ENCODE measurements around the gene ESM1.
"Not testable (repeated sequence)": the region's sequence is repeated elsewhere in the genome, so short reads cannot be mapped to it uniquely, and the experiment has no call there.

ESM1 gene

GRCh38 chr5:55003432-55004065 is 18.2 kb upstream of the ESM1 start:
- Histone ChIP-seq H2BK5ac (ENCODE audit: low read depth, low read length, poor library complexity, severe bottlenecking) (no peak overlapping the region), H3K4me1 (ENCODE audit: control insufficient read depth, insufficient read depth, low read depth, low read length) (no peaks in the 10 kb centered on the region), H3K14ac (ENCODE audit: low read length in 2 of 2) (no peak overlapping the region), H4K91ac (ENCODE audit: low read length) (no peak overlapping the region), H2BK15ac (ENCODE audit: low read depth, poor library complexity, severe bottlenecking) (no peak overlapping the region), H3K4me2 (ENCODE audit: low read length, poor library complexity, severe bottlenecking) (no peak overlapping the region), H3K4ac (ENCODE audit: low read depth in 1 of 2, low read length in 2 of 2) (no peak overlapping the region), H3K27me3 (ENCODE audit: control insufficient read depth in 1 of 2, insufficient read depth in 1 of 2, low read length in 2 of 2) (peaks cover 0 to 4% of the 10 kb centered on the region in 2 experiments), H3K27ac (ENCODE audit: low read length, poor library complexity, severe bottlenecking) (no peak overlapping the region), H3K9ac (ENCODE audit: low read length) (no peak overlapping the region), H2BK12ac (ENCODE audit: low read length in 2 of 2) (no peak overlapping the region), H2AFZ (ENCODE audit: low read depth, low read length) (no peak overlapping the region), H3K18ac (ENCODE audit: low read depth in 1 of 2, low read length in 2 of 2) (no peak overlapping the region), H3K23ac (ENCODE audit: low read length in 2 of 2) (no peak overlapping the region), H3K4me3 (ENCODE audit: insufficient read depth in 1 of 2, low read depth in 1 of 2, low read length in 2 of 2) (no peak overlapping the region), H3K79me1 (replicated peaks; ENCODE audit: low read length, poor library complexity, severe bottlenecking) (no peaks in the 10 kb centered on the region), H3K9me3 (ENCODE audit: control insufficient read depth, low read length) (no peaks in the 10 kb centered on the region), H2AK5ac (ENCODE audit: low read length, severe bottlenecking) (no peak overlapping the region), H4K8ac (ENCODE audit: low read length) (no peak overlapping the region), H3K36me3 (ENCODE audit: control insufficient read depth in 1 of 2, insufficient read depth in 2 of 2, low read depth in 1 of 2, low read length in 2 of 2) (no peaks in the 10 kb centered on the region), H2BK120ac (ENCODE audit: low read depth, low read length) (no peak overlapping the region)
- no peak for DNase-seq
- WGBS = 90% methylated on average over 2 of the region's 4 CpGs

DNA sequence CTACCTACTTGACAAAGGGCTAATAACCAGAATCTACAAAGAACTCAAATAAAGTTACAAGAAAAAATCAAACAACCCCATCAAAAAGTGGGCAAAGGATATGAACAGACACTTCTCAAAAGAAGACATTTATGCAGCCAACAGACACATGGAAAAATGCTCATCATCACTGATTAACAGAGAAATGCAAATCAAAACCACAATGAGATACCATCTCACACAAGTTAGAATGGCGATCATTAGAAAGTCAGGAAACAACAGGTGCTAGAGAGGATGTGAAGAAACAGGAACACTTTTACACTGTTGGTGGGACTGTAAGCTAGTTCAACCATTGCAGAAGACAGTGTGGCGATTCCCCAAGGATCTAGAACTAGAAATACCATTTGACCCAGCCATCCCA is 16.8 kb upstream of the ESM1 start:
- not testable (repeated sequence) for H3K9me3 ChIP-seq (ENCODE audit: control insufficient read depth, low read length); H4K8ac ChIP-seq (ENCODE audit: low read length); H2BK120ac ChIP-seq (ENCODE audit: low read depth, low read length); H3K4ac ChIP-seq (ENCODE audit: low read depth in 1 of 2, low read length in 2 of 2); H3K4me3 ChIP-seq (ENCODE audit: insufficient read depth in 1 of 2, low read depth in 1 of 2, low read length in 2 of 2); H3K27ac ChIP-seq (ENCODE audit: low read length, poor library complexity, severe bottlenecking); H3K14ac ChIP-seq (ENCODE audit: low read length in 2 of 2); H3K4me2 ChIP-seq (ENCODE audit: low read length, poor library complexity, severe bottlenecking); H3K27me3 ChIP-seq (ENCODE audit: control insufficient read depth in 1 of 2, insufficient read depth in 1 of 2, low read length in 2 of 2); H3K36me3 ChIP-seq (ENCODE audit: control insufficient read depth in 1 of 2, insufficient read depth in 2 of 2, low read depth in 1 of 2, low read length in 2 of 2); H3K79me1 ChIP-seq (replicated peaks; ENCODE audit: low read length, poor library complexity, severe bottlenecking); H3K18ac ChIP-seq (ENCODE audit: low read depth in 1 of 2, low read length in 2 of 2); H2BK5ac ChIP-seq (ENCODE audit: low read depth, low read length, poor library complexity, severe bottlenecking); H2BK12ac ChIP-seq (ENCODE audit: low read length in 2 of 2); H3K9ac ChIP-seq (ENCODE audit: low read length); H2BK15ac ChIP-seq (ENCODE audit: low read depth, poor library complexity, severe bottlenecking); H2AFZ ChIP-seq (ENCODE audit: low read depth, low read length); H3K4me1 ChIP-seq (ENCODE audit: control insufficient read depth, insufficient read depth, low read depth, low read length); H4K91ac ChIP-seq (ENCODE audit: low read length); DNase-seq; H3K23ac ChIP-seq (ENCODE audit: low read length in 2 of 2); H2AK5ac ChIP-seq (ENCODE audit: low read length, severe bottlenecking)
- WGBS = 83% methylated on average over 2 of the region's 2 CpGs

- H2AFZ ChIP-seq (ENCODE audit: low read depth, low read length) = no peak overlapping the region
- H3K4me2 ChIP-seq (ENCODE audit: low read length, poor library complexity, severe bottlenecking) = no peak overlapping the region
- H4K8ac ChIP-seq (ENCODE audit: low read length) = no peak overlapping the region
- H3K4me3 ChIP-seq (ENCODE audit: insufficient read depth in 1 of 2, low read depth in 1 of 2, low read length in 2 of 2) = no peak overlapping the region
- H3K9me3 ChIP-seq (ENCODE audit: control insufficient read depth, low read length) = no peaks in the 10 kb centered on the region
- DNase-seq = no peak
- H3K18ac ChIP-seq (ENCODE audit: low read depth in 1 of 2, low read length in 2 of 2) = no peak overlapping the region
- H2BK5ac ChIP-seq (ENCODE audit: low read depth, low read length, poor library complexity, severe bottlenecking) = no peak overlapping the region
- no peaks in the 10 kb centered on the region for H3K4me1 ChIP-seq (ENCODE audit: control insufficient read depth, insufficient read depth, low read depth, low read length)
- no peak overlapping the region for H3K4ac ChIP-seq (ENCODE audit: low read depth in 1 of 2, low read length in 2 of 2)
- no peak overlapping the region for H2BK12ac ChIP-seq (ENCODE audit: low read length in 2 of 2)
- H2BK15ac ChIP-seq (ENCODE audit: low read depth, poor library complexity, severe bottlenecking) = no peak overlapping the region
- H4K91ac ChIP-seq (ENCODE audit: low read length) = no peak overlapping the region
- no peak overlapping the region for H2BK120ac ChIP-seq (ENCODE audit: low read depth, low read length)
- WGBS = 98% methylated on average over 2 of the region's 2 CpGs
- no peaks in the 10 kb centered on the region for H3K79me1 ChIP-seq (replicated peaks; ENCODE audit: low read length, poor library complexity, severe bottlenecking)
- H3K23ac ChIP-seq (ENCODE audit: low read length in 2 of 2) = no peak overlapping the region
- H3K36me3 ChIP-seq (ENCODE audit: control insufficient read depth in 1 of 2, insufficient read depth in 2 of 2, low read depth in 1 of 2, low read length in 2 of 2) = no peaks in the 10 kb centered on the region
- no peak overlapping the region for H3K9ac ChIP-seq (ENCODE audit: low read length)
- H3K27me3 ChIP-seq (ENCODE audit: control insufficient read depth in 1 of 2, insufficient read depth in 1 of 2, low read length in 2 of 2) = no peaks in the 10 kb centered on the region
- no peak overlapping the region for H2AK5ac ChIP-seq (ENCODE audit: low read length, severe bottlenecking)
- H3K27ac ChIP-seq (ENCODE audit: low read length, poor library complexity, severe bottlenecking) = no peak overlapping the region
- H3K14ac ChIP-seq (ENCODE audit: low read length in 2 of 2) = no peak overlapping the region
Observed at GRCh38 chr5:54997081-54997480, 11.7 kb upstream of the ESM1 start.

DNA sequence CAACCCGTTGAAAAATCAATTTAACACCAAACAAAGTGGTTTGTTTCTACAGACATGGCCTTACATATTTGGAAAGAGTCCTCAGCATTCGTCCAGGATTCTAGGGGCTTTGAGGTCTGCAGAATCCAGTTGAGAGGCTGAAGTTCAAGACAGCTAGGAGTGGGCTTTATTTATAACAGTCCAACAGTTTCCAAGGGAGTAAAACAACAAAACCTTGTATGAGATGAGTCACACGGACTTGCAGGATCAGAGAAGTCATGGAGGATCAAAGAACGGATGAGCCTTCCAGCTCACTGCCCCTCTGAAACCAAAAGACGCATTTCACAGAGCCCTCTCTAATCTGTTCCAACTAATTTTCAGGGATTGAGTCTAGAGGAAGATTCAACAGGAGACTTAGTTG is 11.1 kb upstream of the ESM1 start:
- no peak overlapping the region for H3K23ac ChIP-seq (ENCODE audit: low read length in 2 of 2)
- H2BK5ac ChIP-seq (ENCODE audit: low read depth, low read length, poor library complexity, severe bottlenecking) = no peak overlapping the region
- no peaks in the 10 kb centered on the region for H3K4me1 ChIP-seq (ENCODE audit: control insufficient read depth, insufficient read depth, low read depth, low read length)
- H2BK15ac ChIP-seq (ENCODE audit: low read depth, poor library complexity, severe bottlenecking) = no peak overlapping the region
- no peak overlapping the region for H2AK5ac ChIP-seq (ENCODE audit: low read length, severe bottlenecking)
- H4K8ac ChIP-seq (ENCODE audit: low read length) = no peak overlapping the region
- H2AFZ ChIP-seq (ENCODE audit: low read depth, low read length) = no peak overlapping the region
- H3K18ac ChIP-seq (ENCODE audit: low read depth in 1 of 2, low read length in 2 of 2) = no peak overlapping the region
- H3K27ac ChIP-seq (ENCODE audit: low read length, poor library complexity, severe bottlenecking) = no peak overlapping the region
- H3K9me3 ChIP-seq (ENCODE audit: control insufficient read depth, low read length) = no peaks in the 10 kb centered on the region
- H3K4me2 ChIP-seq (ENCODE audit: low read length, poor library complexity, severe bottlenecking) = no peak overlapping the region
- H3K27me3 ChIP-seq (ENCODE audit: control insufficient read depth in 1 of 2, insufficient read depth in 1 of 2, low read length in 2 of 2) = no peaks in the 10 kb centered on the region
- no peak overlapping the region for H2BK120ac ChIP-seq (ENCODE audit: low read depth, low read length)
- no peak overlapping the region for H3K4me3 ChIP-seq (ENCODE audit: insufficient read depth in 1 of 2, low read depth in 1 of 2, low read length in 2 of 2)
- H3K14ac ChIP-seq (ENCODE audit: low read length in 2 of 2) = no peak overlapping the region
- H4K91ac ChIP-seq (ENCODE audit: low read length) = no peak overlapping the region
- H3K9ac ChIP-seq (ENCODE audit: low read length) = peak overlapping the region; percentile 19
- H3K36me3 ChIP-seq (ENCODE audit: control insufficient read depth in 1 of 2, insufficient read depth in 2 of 2, low read depth in 1 of 2, low read length in 2 of 2) = no peaks in the 10 kb centered on the region
- no peak overlapping the region for H2BK12ac ChIP-seq (ENCODE audit: low read length in 2 of 2)
- no peak overlapping the region for H3K4ac ChIP-seq (ENCODE audit: low read depth in 1 of 2, low read length in 2 of 2)
- WGBS = 50% methylated on average over 4 of the region's 5 CpGs
- H3K79me1 ChIP-seq (replicated peaks; ENCODE audit: low read length, poor library complexity, severe bottlenecking) = no peaks in the 10 kb centered on the region
- DNase-seq = peak; percentile 63
